GM18526 (cell line): ENCODE data around the gene FBXL12.
A peak's percentile ranks its signal among the peaks of the same experiment; 100 is the strongest.

Source experiments
- POLR2A ChIP-seq: IDR thresholded peaks from 3 replicates; pipeline ENCODE4 v1.6.1; 2011; ENCODE audit not compliant: insufficient read length; ENCODE audit errors: extremely low read depth

Gene FBXL12

DNA sequence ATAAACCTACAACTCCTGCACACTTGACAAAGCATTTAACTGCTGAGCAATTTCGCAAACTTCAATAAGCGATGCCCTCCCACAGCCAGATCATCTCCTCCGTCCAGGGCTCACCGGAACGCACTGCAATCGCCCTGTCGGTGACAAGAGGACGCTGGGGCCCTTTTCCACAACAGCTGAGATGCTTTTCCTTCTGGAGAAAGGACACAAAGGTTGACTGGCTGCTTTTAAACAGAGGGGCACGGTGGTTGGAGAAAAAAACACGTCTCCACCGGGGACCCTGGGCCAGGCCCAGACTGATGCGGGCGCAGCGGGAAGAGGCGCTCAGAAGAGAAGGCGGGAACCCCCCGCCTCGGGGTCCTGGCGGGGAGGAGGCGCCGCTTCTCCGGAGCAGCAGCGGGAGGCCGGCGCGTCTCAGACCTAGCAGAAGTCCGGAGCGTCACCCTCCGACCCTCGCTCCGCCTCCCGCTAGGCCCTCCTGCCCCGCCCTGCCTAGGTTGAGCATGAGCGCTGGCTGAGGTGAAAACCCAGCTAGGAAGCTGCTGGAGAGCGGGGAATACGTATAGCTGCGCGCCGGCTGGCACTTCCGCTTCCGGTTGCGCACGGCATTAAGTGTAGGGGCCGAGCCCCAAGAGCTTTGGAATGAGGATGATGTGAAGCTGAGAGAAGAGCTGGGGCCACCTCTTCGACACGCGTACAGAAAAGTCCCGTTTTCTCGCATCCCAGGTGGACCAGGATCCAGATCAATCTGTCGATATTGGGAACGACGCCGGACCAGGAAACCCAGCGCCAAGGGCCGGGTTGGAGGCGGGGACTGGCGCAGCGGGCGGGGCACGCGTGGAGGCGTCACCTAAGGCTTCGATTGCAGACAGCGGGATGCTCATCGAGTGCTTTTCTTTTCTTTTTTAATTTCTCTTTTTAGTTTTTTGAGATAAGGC, 50.4 kb downstream of the FBXL12 start, which contains the start of gene ZNF846:
ZNF846 (minus strand) TSS at position 564 of the 938 bp plus-strand sequence. CDS start 3,788 bp downstream, outside the sequence.
- TF ChIP-seq POLR2A, result peak; percentile 83
